ENCODE measurements around the gene CTXND1. TPM values are rescaled to one million over a fixed set of nuclear protein-coding genes. Genes with fewer than 3 reads are reported as not detected.

The CTXND1 gene
- total RNA-seq, 1 experiment from 2014 or later = not detected

DNA sequence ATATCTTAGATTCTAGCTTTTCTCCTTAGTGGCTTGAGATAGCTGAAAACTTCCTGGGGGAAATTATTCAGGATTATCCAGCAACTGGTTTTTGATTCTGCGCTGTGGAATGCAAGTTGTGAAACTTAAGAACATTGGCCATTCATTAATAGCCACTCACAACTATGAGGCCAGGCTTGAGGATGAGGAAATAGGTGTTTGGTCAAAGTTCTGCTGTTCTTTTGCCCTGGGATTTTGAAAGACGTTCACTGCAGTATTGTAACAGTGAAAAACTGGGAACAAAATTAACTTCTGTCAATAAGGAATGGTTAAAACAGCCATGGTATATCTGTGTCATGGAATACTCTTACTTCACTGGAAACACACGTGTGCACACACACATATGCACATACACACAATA lies 44.1 kb downstream of the CTXND1 start:
- Histone ChIP-seq H3K4me2 (ENCODE audit: insufficient read depth, insufficient read length, low read length) (no peak overlapping the region), H3K23me2 (ENCODE audit: insufficient read length, low read depth, low read length, poor library complexity, severe bottlenecking) (no peaks in the 10 kb centered on the region), H2AK5ac (ENCODE audit: insufficient read length, low read length) (no peak overlapping the region), H3T11ph (ENCODE audit: low read length) (no peak overlapping the region), H3K56ac (ENCODE audit: insufficient read length, low read depth, low read length) (no peak overlapping the region), H2AFZ (ENCODE audit: low read length) (no peak overlapping the region), H3K4ac (ENCODE audit: low read depth, low read length) (no peak overlapping the region), H3K4me1 (ENCODE audit: insufficient read depth, low read length) (no peaks in the 10 kb centered on the region), H3K14ac (ENCODE audit: insufficient read depth, low read length) (no peak overlapping the region), H3K18ac (ENCODE audit: insufficient read length, low read depth, low read length) (no peak overlapping the region), H3K79me2 (ENCODE audit: insufficient read depth, low read length) (no peaks in the 10 kb centered on the region), H2BK20ac (ENCODE audit: low read depth, low read length, poor library complexity, severe bottlenecking) (no peak overlapping the region), H4K8ac (replicated peaks; ENCODE audit: insufficient read length, low read depth, low read length) (no peak overlapping the region), H2BK12ac (ENCODE audit: insufficient read length, low read depth, low read length) (no peak overlapping the region), H3K27me3 (ENCODE audit: insufficient read depth, low read length) (no peaks in the 10 kb centered on the region), H3K23ac (ENCODE audit: insufficient read length, low read depth, low read length) (no peak overlapping the region), H2BK5ac (ENCODE audit: insufficient read length, low read length) (no peak overlapping the region), H3K9ac (ENCODE audit: extremely low read depth, insufficient read length, low read length) (no peak overlapping the region), H4K91ac (ENCODE audit: insufficient read length, low read depth, low read length) (no peak overlapping the region), H3K9me3 (ENCODE audit: control insufficient read depth, low read depth, low read length) (no peaks in the 10 kb centered on the region), H4K20me1 (ENCODE audit: control insufficient read depth, insufficient read depth, insufficient read length) (no peaks in the 10 kb centered on the region), H3K27ac (ENCODE audit: insufficient read length, low read depth, low read length) (no peak overlapping the region), H2BK15ac (ENCODE audit: low read depth, low read length) (no peak overlapping the region), H2BK120ac (ENCODE audit: low read depth, low read length, poor library complexity, severe bottlenecking) (no peak overlapping the region), H4K5ac (ENCODE audit: insufficient read length, low read depth, low read length) (no peak overlapping the region), H3K79me1 (ENCODE audit: insufficient read depth, low read depth, low read length, poor library complexity, severe bottlenecking) (no peaks in the 10 kb centered on the region)
- H3K36me3 Mint-ChIP-seq (ENCODE audit: insufficient read depth in 1 of 3, low read depth in 3 of 3) = no peaks in the 10 kb centered on the region; a peak in 1 of 7 replicates
- TF ChIP-seq, protein P1, sequence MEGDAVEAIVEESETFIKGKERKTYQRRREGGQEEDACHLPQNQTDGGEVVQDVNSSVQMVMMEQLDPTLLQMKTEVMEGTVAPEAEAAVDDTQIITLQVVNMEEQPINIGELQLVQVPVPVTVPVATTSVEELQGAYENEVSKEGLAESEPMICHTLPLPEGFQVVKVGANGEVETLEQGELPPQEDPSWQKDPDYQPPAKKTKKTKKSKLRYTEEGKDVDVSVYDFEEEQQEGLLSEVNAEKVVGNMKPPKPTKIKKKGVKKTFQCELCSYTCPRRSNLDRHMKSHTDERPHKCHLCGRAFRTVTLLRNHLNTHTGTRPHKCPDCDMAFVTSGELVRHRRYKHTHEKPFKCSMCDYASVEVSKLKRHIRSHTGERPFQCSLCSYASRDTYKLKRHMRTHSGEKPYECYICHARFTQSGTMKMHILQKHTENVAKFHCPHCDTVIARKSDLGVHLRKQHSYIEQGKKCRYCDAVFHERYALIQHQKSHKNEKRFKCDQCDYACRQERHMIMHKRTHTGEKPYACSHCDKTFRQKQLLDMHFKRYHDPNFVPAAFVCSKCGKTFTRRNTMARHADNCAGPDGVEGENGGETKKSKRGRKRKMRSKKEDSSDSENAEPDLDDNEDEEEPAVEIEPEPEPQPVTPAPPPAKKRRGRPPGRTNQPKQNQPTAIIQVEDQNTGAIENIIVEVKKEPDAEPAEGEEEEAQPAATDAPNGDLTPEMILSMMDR (conservative IDR thresholded peaks at IDR 0.05) = no peak
- H3K4me3 Mint-ChIP-seq = peak overlapping the region in 1 of 2 experiments; percentile 31; a peak in 1 of 5 replicates
- H3K27ac Mint-ChIP-seq = peak overlapping the region in 2 of 3 experiments; percentile 66 to 80; a peak in 3 of 7 replicates
- DNase-seq = no peak
- no CpG with 5 or more reads among the region's 3 CpGs for WGBS (ENCODE audit: extremely low coverage, insufficient read length, low lambda C conversion rate)
- peaks cover 22 to 24% of the 10 kb centered on the region in 2 experiments for H3K4me1 Mint-ChIP-seq
- peaks cover 0 to 2% of the 10 kb centered on the region in 2 experiments; a peak in 1 of 5 replicates for H3K9me3 Mint-ChIP-seq
- H3K27me3 Mint-ChIP-seq (ENCODE audit: low read depth) = peaks cover 1% of the 10 kb centered on the region
